ENCODE data around the gene TEX9. TPM values are rescaled to one million over a fixed set of nuclear protein-coding genes. Genes with fewer than 3 reads are reported as not detected.

TEX9 gene
- polyA plus RNA-seq, 3 donors, result 0.03 to 0.46 TPM; not detected in 1

DNA sequence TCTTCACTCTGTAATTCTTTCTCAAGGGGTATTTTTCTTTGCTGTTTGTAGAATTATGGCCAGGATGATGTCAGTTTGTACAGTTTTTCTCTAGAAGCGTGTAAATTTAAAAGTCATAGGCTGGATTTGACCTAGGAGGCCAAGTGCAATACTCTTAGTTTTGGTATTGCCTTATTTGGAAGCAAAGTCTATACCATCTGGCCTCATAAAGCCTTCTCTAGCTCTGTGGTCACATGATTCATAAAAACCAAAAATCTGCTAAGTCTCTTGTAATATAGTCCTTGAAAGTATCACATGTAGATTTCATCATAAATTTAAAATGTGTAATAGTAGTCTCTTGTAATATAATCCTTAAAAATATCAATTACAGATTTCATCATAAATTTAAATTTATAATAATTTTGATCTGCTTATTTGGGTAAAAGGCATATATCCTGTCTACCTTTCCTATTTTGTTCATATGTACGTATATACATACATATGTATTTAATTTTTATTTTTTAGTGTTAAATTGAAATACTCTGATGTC is 25.6 kb downstream of the TEX9 start:
- no peaks in the 10 kb centered on the region for H3K4me1 ChIP-seq (ENCODE audit: control insufficient read depth in 1 of 2, insufficient read depth in 2 of 2, low read length in 2 of 2)
- no peak overlapping the region for H3K4me3 Mint-ChIP-seq
- intact Hi-C loops (cut with micrococcal nuclease), result no loop called here
- no peak overlapping the region for H3K9ac ChIP-seq (ENCODE audit: insufficient read depth, low read length, poor library complexity, severe bottlenecking)
- no peaks in the 10 kb centered on the region for H3K4me1 Mint-ChIP-seq
- H2AFZ ChIP-seq (ENCODE audit: insufficient read depth, low read depth, low read length, poor library complexity, severe bottlenecking), result no peak overlapping the region
- no peaks in the 10 kb centered on the region for H3K79me2 ChIP-seq (ENCODE audit: insufficient read depth, low read length)
- no peak overlapping the region for H3K4me3 ChIP-seq (replicated peaks in 1 of 3; ENCODE audit: low read depth in 2 of 3, low read length in 3 of 3)
- peaks cover 0 to 2% (median 0%) of the 10 kb centered on the region in 7 donors for H3K9me3 Mint-ChIP-seq
- no peaks in the 10 kb centered on the region for H3K36me3 ChIP-seq (replicated peaks in 1 of 2; ENCODE audit: control insufficient read depth in 1 of 2, insufficient read depth in 2 of 2, low read length in 2 of 2)
- TF ChIP-seq CTCF (IDR thresholded peaks at IDR 0.05), result no peak
- no peaks in the 10 kb centered on the region for H3K27me3 ChIP-seq (ENCODE audit: control insufficient read depth in 2 of 2, insufficient read depth in 2 of 2, low read length in 2 of 2)
- H3K36me3 Mint-ChIP-seq, result no peaks in the 10 kb centered on the region
- no peak overlapping the region for H3K27ac ChIP-seq (ENCODE audit: low read depth in 1 of 2, low read length in 2 of 2)
- no peak for DNase-seq
- H4K20me1 ChIP-seq (ENCODE audit: insufficient read depth, low read length), result no peaks in the 10 kb centered on the region
- no CpG with 5 or more reads among the region's 2 CpGs for WGBS (ENCODE audit: insufficient coverage)
- H3K4me2 ChIP-seq (replicated peaks; ENCODE audit: extremely low read depth, low read length, poor library complexity, severe bottlenecking), result no peak overlapping the region
- no peak overlapping the region for H3K27ac Mint-ChIP-seq
- no peaks in the 10 kb centered on the region for H3K9me3 ChIP-seq (replicated peaks in 1 of 2; ENCODE audit: control insufficient read depth in 1 of 2, insufficient read depth in 1 of 2, low read length in 2 of 2)
- no peaks in the 10 kb centered on the region for H3K27me3 Mint-ChIP-seq (ENCODE audit: low read depth in 3 of 3)

GRCh38 chr15:56393277-56393676 is 28.1 kb downstream of the TEX9 start:
- no peak for DNase-seq
- Histone ChIP-seq H3K27me3 (ENCODE audit: control insufficient read depth in 2 of 2, insufficient read depth in 2 of 2, low read length in 2 of 2) (no peaks in the 10 kb centered on the region), H3K9me3 (replicated peaks in 1 of 2; ENCODE audit: control insufficient read depth in 1 of 2, insufficient read depth in 1 of 2, low read length in 2 of 2) (peaks cover 0 to 8% of the 10 kb centered on the region in 2 donors), H3K9ac (ENCODE audit: insufficient read depth, low read length, poor library complexity, severe bottlenecking) (no peak overlapping the region), H3K4me2 (replicated peaks; ENCODE audit: extremely low read depth, low read length, poor library complexity, severe bottlenecking) (no peak overlapping the region), H4K20me1 (ENCODE audit: insufficient read depth, low read length) (no peaks in the 10 kb centered on the region), H3K36me3 (replicated peaks in 1 of 2; ENCODE audit: control insufficient read depth in 1 of 2, insufficient read depth in 2 of 2, low read length in 2 of 2) (no peaks in the 10 kb centered on the region), H3K4me3 (replicated peaks in 1 of 3; ENCODE audit: low read depth in 2 of 3, low read length in 3 of 3) (no peak overlapping the region), H3K79me2 (ENCODE audit: insufficient read depth, low read length) (no peaks in the 10 kb centered on the region), H3K27ac (ENCODE audit: low read depth in 1 of 2, low read length in 2 of 2) (no peak overlapping the region), H2AFZ (ENCODE audit: insufficient read depth, low read depth, low read length, poor library complexity, severe bottlenecking) (no peak overlapping the region), H3K4me1 (ENCODE audit: control insufficient read depth in 1 of 2, insufficient read depth in 2 of 2, low read length in 2 of 2) (no peaks in the 10 kb centered on the region)
- intact Hi-C loops (cut with micrococcal nuclease), result no loop called here
- WGBS (ENCODE audit: insufficient coverage), result no CpG with 5 or more reads among the region's 1 CpG
- Mint-ChIP-seq H3K36me3 (no peaks in the 10 kb centered on the region), H3K4me3 (no peak overlapping the region), H3K4me1 (no peaks in the 10 kb centered on the region), H3K27ac (no peak overlapping the region), H3K9me3 (peaks cover 2 to 13% (median 6%) of the 10 kb centered on the region in 7 donors), H3K27me3 (ENCODE audit: low read depth in 3 of 3) (no peaks in the 10 kb centered on the region)
- TF ChIP-seq CTCF (IDR thresholded peaks at IDR 0.05), result no peak
